HG03558 (cell line): ENCODE measurements around the gene GRIA3.
"Not testable (repeated sequence)": the region's sequence is repeated elsewhere in the genome, so short reads cannot be mapped to it uniquely, and the experiment has no call there.

Experiments
- ATAC-seq: cut with Tn5 transposase; IDR thresholded peaks from one replicate; pipeline ENCODE4 v1.9.1; 2021; ENCODE audit warnings: moderate number of reproducible peaks; ENCODE audit not compliant: unreplicated experiment; ENCODE audit errors: extremely low read depth

Gene GRIA3

DNA sequence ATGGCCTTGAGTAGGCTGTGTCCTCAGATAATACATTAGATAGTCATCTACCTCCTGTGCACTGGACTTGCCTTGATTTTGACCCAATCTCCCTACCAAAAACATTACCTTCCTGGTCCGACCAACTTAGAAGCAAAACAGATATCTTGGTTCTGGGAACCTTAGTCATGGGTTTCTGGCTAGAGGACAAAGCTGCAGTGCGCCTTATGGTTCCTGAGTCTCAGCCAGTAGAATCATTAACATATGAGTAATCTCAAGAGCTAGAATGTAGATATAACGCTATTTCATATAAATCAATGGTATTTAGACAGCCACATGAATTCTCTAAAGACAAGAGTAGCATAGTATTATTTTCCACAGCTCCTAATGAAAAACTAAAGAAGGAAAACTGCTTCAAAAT lies 83.1 kb downstream of the GRIA3 start:
- ATAC-seq: no peak

GRCh38 chrX:123271902-123272301 lies 87.8 kb downstream of the GRIA3 start:
- ATAC-seq: no peak

DNA sequence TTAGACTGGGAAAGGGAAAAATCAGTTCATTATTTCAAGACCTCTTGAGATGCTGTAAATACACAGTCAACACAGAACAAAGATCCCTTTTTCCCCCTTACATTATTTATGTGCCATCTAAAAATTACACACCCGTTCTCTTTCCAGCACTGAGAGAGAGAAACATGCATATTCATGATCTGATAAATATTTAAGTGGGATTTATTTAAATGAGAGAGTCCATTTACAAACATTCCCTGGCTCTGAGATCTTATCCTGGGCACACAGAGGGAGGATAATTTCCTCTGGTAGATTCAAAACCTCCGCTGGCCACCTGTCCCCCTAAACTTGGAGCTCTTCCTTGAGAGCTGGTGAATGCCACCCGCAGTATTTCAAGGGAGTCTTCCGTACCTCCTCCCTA lies 88.6 kb downstream of the GRIA3 start:
- no peak for ATAC-seq

GRCh38 chrX:123274796-123275195 lies 90.7 kb downstream of the GRIA3 start:
- ATAC-seq: no peak

- no peak for ATAC-seq
Measured at GRCh38 chrX:123277347-123277746, 93.3 kb downstream of the GRIA3 start.

GRCh38 chrX:123277821-123278220 lies 93.7 kb downstream of the GRIA3 start:
- no peak for ATAC-seq

DNA sequence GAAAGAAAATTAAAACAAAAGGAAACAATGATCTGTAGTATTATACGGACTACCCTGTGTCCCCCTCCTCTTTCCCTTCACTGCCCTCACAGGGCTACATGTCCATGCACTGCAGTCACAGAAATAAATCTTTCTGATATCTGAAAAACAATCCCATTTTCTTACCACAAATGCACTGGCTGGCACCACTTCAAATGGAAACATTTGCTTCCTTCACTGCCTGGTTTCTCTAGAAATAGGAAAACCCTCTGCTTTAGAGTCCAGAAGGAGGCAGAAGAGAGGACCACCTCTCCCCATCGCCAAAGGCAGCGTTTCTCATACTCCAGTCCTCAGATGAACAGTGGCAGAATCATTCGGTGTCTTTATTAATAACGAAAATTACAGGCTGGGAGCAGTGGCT lies 98.2 kb downstream of the GRIA3 start:
- ATAC-seq: no peak

- ATAC-seq: not testable (repeated sequence)
Measured at GRCh38 chrX:123283407-123283806, 99.3 kb downstream of the GRIA3 start.

DNA sequence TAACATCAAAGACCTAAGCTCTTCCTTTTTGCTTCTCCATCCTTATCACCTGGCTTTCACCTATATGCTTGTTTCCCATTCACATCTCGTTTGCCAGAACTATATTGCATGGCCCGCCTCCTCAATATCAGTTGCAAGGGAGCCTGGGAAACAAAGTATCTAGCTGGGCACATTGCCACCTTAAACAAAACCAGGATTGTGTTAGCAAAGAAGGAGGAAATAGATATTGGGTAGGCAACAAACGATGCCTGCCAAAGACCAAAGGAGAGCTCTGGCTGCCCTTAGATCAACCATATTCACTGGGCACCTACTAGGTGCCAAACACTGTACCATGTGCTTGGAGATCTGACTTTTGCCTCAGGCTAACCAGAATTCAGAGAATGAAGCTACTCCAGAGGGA lies 107.5 kb downstream of the GRIA3 start:
- no peak for ATAC-seq

DNA sequence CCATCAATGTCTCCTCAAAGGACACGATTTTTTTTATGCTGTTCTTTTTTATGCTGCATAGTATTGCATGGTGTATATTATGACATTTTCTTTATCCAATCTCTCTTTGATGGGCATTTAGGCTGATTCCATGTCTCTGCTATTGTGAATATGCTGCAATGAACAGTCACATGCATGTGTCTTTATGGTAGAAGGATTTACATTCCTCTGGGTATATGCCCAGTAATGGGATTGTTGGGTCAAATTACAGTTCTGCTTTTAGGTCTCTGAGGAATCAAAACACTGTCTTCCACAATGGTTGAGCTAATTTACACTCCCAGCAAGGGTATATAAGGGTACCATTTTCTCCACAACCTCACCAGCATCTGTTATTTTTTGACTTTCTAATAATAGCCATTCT lies 113.9 kb downstream of the GRIA3 start:
- no peak for ATAC-seq

DNA sequence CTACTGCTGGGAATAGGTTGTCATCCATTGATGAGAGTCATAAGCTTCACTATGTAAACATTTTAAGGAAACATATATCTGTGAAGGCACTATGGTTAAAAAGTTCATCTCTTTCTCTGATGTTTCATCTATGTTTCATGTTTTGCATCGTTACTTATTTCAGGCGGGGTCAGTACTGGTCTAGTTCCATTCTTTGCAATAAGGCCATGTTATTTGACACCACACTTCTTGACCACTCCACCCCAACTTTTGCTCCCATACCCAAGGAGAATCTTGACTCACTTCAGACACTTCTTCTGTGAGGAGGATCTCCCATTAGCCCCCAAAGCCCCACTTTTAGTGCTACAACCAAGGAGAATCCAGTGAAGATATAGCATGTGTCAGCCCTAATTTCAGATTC lies 119.4 kb downstream of the GRIA3 start:
- no peak for ATAC-seq

GRCh38 chrX:123308658-123309057 lies 124.6 kb downstream of the GRIA3 start:
- ATAC-seq: no peak

DNA sequence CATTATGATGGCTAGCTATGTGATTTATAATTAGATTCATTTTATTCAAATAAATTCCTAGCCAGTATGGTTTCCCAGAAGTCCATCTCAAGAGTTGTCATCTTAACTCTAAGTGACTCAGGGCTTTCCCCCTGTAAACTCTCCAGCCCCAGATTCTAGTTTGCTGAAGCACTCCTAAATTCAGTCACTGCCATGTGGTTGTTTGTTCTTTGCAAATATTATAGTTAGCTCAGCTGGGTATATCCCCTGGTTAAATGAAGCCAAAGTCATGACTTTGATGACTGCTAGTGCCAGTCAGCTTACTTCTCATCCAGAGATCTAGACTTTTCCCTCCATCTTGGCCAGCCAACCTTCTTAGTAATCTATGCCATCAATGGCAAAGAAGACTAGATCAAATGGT lies 126.0 kb downstream of the GRIA3 start:
- no peak for ATAC-seq

GRCh38 chrX:123311486-123311885 lies 127.4 kb downstream of the GRIA3 start:
- ATAC-seq: no peak

- ATAC-seq: no peak
Measured at GRCh38 chrX:123313486-123313885, 129.4 kb downstream of the GRIA3 start.

- ATAC-seq: no peak
Measured at GRCh38 chrX:123320622-123321021, 136.5 kb downstream of the GRIA3 start.

GRCh38 chrX:123322536-123322935 lies 138.5 kb downstream of the GRIA3 start:
- ATAC-seq: no peak

DNA sequence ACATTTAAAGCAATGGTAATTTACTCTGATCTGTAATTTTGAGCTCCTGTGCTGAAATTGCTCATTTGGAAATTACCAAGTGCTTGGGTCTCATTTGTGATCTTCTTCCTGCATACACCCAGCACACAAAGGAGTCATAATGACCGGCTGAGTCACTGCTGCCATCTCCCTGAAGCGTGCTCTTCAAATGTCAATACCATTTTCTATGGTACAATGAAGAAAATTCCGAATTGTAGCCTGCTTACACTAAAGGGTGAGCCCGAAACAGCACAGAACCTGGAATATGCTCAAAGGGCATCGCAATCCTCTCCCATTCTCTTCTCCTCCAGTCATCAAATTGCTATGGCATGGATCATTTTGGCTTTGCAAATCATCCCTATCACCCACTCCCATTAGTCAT lies 140.5 kb downstream of the GRIA3 start:
- no peak for ATAC-seq

GRCh38 chrX:123330229-123330942 lies 146.3 kb downstream of the GRIA3 start:
- ATAC-seq: no peak

DNA sequence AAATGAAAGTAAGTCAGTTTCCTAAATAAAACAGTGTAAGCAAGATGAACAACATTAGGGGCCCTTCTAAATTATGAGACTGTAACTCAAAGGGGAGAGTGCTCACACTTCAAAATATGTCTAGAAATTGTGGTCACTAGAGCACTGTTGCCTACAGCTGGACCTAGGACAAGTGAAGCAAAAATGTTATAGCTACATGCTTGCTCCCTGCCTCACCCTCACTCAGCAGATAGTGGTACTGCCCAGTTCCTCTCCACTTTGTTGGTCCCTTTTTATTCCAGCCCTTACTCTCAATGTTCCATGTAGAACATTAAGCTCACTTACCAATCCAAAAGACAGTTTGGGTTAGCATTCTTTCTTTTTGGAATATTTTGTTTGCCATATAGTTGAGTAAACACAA lies 147.3 kb downstream of the GRIA3 start:
- ATAC-seq: no peak

GRCh38 chrX:123331859-123332258 lies 147.8 kb downstream of the GRIA3 start:
- ATAC-seq: no peak

- no peak for ATAC-seq
Measured at GRCh38 chrX:123336666-123337065, 152.6 kb downstream of the GRIA3 start.
